GM19239 (cell line): Measurements from ENCODE around the gene NELFB.

Experiments
- DNase-seq: peaks from one replicate; pipeline ENCODE4 v3.0.0; 2011; ENCODE audit warnings: low spot score; ENCODE audit not compliant: insufficient read length
- FAIRE-seq: peaks from 2 replicates; lab custom pipeline; 2011; peaks lifted over from hg19 to GRCh38; lab: Jason Lieb, UNC

The NELFB gene

DNA sequence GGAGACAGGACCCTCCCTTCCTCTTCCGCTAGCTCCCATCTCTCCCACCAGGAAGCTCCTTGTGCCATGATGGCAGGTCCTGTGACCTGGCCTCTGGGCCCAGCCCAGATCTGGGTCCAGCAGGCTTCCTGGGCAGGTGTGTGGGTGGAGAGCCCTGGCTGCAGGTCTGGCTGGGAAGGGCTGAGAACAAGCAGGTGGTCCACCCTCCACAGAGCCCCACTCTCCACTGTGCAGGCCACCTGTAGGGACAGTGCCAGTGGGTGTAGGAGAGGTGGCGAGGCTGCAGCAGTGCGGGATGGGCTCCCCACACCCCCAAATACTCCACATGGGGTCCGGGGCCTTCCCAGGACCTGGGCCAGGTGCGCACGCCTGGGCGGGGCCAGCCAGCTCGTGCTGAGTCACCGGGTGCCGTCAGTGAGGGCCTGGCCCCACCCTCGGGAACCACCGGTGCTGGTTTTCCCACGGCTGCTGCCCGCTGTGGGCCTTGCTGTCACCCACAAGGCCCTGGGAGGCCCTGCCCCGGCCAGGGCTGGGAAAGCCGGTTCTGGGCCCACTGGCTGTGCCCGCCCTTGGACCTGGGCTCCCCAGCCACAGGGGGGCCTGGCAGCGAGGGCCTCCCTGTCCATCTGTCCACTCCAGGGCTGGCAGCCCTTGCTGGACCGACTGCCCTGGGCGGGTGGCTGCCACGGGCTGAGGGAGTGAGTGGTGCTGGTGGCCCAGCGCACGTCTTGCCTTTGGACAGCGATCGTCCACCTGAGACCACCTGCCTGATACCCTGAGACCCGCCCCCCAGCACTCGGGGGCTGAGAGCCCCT is 56.3 kb downstream of the NELFB start:
- FAIRE-seq = no peak
- no peak for DNase-seq

DNA sequence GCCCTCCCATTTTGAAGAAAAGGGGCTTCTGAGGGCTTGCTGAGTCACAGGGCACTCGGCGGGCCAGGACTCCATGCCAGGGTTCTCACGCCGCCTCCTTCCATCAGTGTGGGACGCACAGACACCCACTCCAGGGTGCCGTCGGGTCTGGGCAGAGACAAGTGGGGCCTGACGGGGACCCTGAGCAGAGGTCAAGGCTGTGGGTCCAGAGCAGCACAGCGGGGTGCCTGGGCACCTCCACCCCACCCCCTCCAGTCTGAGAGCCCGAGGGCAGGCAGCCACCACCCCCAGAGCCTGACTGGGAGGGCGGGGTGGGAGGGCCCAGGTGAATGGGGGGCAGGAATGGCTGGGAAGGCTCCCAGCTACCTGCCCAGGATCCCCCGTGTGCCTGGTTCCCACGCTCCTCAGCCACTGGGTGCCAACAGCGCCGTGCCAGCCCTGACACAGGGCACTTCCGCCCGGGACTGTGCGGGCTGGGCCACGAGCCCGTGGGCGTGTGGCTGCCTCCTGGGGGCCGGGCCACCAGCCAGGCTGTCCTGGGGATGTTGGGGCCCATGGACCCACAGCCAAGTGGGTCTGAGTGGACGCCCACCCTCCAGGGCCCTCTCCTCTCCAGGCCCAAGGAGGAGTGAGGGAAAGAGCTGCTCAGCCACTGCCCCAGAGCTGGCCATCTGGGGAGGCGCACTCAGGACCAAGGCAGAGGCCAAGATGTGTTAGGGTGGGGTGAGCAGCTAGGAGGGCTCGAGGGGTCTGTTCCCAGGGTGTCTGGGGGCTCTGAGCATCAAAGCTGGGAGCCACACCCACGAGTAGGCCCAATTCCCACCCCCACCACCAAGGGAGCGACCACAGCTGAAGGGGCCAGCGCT is 57.1 kb downstream of the NELFB start:
- no peak for DNase-seq
- FAIRE-seq = no peak

DNA sequence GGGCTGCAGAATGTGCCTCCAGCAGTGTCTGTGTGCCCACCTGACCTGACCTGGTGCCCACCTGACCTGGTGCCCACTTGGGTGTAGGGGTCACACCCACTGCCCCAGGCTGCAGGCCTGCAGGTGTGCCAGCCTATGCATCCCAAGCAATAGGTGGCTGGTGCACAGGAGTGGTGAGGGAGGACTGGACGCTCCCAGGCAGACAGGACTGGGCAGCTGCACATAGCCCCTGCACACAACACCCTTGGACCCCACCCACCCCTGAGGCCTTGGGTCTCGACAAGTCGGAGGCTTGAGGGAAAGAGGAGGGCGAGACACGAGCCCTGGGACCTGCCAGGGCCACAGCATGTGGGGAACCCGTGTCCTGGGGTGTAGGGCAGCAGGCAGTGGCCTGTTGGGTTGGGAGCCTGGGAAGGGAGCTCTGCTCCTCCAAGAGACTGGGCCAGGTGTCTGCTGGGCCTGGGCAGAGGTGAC is 57.8 kb downstream of the NELFB start:
- no peak for FAIRE-seq
- DNase-seq = peak; percentile 12

DNA sequence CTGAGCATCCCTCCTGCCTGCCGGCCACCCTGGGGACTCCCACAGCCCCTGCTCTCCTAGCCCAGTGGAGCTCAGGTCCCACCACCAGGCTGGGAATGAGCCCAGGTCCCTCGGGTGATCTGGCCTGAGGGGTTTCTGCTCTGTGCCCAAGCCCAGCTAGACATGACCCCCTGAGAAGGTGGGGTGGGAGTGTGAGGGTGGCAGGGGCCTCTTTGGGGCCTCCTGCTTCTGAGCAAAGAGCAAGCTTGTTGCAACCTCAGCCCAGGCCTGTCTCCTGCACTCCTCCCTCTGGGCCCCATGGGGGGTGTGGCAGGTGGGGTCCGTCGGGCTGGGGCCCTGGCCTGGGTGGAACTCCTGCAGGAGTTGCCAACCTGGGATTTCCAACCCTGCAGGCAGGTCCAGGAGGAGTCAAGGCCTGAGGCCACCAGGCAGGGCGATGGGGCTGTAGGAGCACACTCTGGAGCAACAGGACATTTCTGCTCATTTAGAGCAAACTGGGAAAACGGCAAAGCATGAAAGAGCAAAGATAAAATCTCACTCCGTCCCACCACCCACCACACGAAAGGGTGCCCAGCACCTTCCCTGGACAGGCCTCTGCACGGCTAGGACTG is 58.3 kb downstream of the NELFB start:
- DNase-seq = no peak
- FAIRE-seq = no peak

DNA sequence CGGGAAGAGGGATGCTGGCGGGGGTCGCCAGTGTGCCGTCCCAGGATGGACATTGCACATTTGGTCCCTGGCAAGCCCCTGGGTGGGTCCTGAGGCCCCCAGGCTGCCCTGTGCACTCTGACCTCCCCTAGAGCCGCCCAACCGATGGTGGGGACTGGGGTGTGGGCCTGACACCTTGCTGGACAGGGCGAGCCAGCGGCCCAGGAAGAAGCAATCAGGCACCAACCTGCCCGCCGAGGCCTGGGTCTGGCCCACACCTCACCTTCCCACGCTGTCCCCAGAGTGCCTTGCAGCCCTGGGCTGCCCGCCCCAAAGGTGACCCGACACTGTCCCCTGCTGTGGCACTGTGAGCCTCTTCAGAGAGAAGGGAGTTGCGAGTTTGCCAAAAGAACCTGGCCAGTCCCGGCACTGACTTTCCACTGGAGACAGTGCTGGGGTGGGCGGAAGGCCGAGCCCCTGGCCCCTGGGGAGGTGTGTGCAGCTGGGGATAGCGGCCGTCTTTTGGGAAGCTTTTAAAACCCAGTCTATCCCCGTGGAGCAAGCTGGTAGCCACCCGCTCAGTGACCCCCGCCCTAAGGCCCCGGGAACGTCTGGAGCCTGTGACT is 58.9 kb downstream of the NELFB start:
- DNase-seq = no peak

DNA sequence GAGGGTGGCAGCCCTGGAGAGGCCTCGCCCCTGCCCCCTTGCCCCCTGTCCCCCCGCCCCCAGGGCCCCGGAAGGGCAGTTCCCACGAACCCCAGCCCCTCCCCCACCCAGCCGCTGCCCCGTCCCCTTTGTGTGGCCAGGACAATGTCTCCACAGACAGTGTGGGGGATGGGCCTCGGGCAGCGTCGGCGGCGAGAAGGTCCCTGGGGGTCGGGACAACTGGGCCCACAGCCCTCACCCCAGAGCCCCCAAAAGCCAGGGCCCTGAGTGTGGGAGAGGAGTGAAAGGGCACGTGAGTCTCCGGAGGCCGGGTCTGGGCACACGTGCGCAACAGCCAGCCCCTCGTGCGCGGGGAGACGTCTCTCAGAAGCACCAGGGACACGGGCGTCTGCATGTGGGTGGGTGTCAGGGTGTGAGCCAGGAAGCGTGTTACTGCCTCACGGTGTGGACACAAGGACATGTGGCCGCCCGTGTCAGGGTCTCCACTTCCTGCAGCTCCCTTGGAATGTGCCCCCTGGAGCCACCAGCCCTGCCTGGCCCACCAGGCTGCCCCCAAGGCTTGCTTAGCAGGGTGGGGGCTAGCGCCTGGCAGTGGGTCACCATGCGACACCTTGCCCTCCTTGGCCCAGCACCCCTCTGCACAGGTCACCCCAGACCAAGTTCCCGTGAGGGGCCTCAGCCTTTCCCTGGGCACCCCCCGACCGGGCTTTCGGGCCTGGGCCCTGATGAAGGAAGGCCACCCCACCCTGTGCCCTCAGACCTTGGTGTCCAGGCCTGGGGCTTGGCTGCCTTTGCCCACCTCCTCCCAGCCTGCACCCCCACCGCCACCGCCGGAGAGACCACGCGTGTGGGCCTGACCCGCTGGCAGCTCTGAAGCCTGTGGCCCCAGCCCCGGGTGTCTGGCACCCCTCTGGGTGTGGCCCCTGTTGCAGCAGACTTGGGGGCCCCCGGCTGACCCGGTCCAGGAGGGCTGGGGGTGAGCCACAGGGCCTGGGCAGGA is 59.7 kb downstream of the NELFB start:
- FAIRE-seq (no peak), DNase-seq (peak; percentile 23)

More for the DNA sequence above, 58.9 kb downstream of the NELFB start:
- FAIRE-seq = no peak

DNA sequence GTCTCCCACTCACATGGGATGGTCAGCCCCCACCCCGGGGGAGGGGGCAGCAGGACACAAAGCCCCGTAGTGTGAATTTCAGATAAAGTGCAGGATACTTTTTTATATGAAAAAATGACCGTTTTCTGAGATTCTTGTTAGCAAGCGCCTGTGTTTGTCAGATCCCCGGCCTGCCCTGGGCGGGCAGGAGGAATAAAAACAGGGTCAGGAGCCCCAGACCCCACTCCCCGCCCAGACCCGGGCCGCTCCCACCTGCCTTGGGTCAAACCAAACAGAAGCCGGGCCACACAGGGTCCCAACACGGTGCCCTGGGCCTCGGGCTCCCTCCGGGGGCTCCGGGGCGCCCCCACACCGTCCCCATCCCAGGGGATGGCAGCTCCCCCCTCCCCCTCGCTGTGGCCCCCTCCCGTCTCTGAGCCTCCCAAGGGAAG is 60.5 kb downstream of the NELFB start:
- FAIRE-seq (no peak), DNase-seq (no peak)

DNA sequence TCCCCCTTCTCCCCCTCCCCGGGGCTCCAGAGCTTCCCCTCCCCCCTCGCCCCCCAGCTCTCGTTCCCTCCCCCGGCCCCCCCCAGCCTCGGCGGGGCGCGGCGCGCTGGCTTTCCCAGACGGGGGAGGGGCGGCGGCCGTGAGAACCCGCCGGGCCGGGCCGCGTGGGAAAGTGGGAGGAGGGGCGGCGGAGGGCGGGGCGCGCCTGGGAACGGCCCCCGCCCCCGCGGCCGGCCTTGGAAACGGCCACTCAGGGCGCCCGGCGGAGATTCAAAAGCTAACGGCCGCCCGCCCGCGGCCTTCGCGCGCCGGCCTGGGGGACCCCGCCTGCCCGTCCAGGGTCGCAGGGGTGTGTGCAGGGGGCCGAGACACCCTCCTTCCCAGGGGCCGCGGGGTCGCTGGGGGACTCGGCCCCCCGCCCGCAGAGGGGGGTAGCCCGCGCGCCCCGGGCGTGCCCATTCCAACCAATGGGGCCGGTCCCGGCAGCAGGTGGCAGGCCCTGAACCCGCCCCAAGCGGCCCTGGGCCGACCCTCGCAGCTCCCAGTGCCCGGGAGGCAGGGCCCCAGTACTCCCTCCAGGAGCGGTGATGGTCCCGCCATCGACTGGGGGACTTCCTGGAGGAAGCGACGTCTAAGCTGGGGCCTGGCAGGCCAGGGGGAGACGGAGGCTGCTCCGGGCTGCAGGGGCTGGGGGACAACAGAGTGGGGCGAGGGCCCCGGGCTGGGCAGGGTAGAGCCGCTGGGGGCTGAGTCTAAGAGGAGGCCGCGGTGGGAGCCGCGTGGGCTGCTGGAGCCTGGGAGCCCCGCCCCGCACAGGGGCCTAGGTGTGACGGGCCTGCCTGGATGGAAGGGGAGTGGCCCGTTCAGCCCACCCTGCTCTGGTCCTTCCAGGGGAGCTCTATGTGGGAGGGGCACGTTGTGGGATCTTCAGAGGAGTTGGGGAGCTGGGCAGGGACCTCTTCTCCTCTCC is 61.2 kb downstream of the NELFB start:
- no peak for FAIRE-seq

DNA sequence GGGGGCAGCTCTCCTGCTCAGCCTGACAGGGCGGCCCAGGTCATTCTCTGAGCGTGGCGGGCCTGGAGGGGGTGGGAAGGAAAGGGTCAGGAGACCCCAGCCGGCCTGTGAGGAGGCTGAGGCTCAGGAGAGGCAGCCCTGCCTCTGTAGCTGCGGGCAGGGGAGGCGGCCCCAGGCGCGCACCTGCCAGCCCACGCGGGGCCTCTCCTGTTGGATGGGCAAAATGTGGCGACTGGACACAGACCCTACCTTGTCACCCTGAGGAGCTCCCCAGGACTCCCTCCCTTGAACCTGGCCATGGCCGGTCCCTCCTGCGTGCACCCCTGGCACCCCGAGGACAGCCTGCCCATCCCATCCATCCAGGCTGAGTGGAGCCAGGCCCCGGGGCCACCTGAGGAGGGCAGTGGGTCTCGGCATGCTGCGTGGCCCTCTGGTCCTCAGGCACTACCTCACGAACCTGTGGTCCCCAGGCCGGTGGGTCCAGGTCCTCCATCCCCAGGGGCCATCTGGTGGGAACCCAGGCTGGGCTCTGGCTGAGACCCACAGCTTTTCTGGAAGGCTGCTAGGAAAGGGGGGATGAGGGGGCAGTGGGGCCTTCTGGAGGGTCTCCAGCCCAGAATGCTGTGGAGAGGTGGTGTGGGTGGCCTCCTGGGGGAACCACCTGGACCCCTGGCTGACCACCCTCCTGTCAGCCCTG is 62.0 kb downstream of the NELFB start:
- DNase-seq = no peak
- FAIRE-seq = no peak

More for the DNA sequence above, 61.2 kb downstream of the NELFB start:
- peak; percentile 84 for DNase-seq

DNA sequence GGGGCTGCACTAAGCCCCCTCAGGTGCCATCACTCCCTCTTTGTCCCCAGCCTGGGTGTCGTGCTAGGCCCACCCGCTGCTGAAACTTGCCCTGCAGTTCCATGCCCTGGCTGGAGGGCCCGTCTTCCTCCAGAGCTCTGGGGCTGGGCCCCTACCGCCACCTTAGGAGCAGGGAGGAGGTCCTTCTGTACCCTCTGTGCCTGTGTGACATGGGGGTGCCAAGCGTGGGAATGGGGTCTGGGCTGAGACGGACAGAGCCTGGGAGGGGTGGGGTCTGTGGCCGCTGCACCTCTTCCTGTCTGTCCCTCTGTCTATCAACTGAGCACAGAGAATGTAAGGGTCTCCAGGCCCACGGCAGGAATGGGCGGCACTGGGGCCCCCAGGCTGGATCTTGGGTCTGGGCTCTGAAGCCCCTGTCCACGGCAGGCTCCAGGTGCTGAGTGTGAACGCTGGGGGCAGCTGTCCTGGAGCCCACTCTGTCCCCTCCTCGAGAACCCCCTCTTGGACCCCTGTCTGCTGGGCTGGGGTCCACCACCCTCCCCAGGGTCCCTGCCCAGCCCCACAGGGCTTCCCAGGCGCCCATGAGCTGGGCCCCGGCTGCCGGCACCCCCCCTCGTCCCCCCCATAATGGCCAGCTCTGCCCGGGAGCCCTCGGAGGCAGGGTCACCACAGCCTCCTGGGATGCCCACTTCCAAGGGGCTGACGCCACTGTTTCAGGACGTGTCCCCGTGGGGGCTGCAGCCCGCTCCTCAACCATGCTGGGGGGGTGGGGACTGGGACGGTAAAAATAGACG is 62.8 kb downstream of the NELFB start:
- FAIRE-seq = no peak
- DNase-seq = no peak

DNA sequence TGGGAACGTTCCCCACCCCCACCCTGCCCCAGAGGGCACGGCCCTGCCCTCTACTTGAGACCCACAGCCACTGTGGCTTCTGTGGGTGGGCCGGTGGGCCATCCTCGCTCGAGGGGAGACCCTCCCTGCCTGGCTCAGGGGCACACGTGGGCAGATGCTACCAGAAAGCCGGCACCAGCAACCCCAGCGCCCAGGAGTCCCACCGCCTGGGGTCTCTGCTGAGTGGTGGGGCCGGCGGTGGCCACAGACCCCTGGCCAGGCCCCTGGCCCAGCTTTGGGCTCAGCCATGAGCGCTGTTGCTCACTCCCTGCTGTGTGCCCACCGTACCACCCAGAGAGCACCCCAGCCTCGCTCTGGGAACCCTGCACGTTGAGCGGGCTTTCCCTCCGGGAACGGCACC is 63.5 kb downstream of the NELFB start:
- FAIRE-seq (no peak), DNase-seq (no peak)

DNA sequence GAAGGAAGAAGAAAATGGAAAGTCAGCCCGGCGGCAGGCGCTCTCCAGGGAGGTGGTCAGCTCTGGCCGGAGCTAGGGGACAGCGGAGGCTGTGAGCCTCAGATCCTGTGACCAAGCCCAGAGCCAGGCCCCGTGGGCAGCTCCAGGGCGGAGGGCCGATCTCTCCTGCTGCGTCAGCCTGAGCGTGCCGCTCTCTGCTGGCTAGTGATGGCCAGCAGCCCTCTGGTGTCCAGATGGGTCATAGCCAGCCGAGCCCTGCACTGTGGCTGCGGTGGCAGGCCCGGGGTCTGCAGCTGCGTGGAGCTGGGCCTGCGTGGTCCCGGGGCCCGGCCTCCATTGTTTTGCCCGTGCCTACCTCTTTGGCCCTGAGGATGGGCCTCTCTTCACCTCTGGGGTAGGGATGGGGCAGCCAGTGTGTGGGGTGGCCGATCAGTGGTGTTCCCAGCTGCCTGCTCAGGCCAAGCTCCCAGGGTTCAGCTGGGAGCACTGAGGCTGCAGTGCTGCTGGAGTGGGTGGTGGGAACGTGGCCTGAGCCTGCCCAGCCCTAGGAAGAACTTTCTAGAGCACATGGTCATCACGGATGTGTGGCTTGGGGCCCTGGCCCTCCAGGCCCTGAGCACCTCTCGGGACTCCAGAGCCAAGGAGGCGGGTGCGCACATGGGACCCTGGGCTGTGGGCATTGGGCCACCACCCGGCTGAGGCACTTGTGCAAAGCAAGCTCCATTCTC is 64.0 kb downstream of the NELFB start:
- DNase-seq (no peak), FAIRE-seq (no peak)

DNA sequence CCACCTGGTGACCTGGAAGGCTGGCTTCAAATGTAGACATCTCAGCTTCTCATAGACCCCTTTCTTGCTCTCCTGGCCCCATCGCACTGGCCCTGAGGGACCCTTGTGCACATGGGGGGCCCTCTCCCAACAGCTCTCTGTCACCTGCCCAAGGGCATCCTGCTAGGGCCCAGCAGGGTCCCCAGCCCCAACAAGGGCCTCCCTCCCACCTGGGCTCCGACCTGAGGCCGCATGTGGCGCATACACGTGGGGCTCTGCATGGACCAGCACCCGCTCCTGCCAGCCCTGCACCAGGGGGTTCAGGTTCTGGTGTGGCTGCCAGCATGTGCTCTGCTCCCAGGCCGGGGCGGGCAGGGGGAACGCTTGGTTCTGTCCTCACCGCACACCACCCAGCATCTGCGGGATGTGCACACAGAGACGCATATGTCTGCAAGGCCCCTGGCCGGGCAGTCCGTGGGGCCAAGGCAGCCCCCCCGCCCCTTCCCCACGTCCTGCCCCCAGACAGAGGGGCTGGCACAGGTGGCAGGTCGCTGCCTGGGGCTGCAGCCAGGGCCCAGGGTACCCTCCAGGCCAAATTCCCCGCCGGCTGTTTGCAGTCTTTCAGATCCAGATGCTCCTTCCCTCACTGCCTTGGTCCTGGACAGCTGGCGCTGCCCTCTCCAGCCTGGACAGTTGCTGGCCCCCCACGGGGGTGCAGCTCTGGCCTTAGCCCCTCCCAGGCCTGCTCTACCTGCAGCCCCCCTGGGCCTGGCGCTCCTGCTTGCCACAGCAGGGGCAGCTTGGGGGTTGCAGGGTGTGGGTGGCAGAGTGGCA is 64.8 kb downstream of the NELFB start:
- no peak for FAIRE-seq
- no peak for DNase-seq

DNA sequence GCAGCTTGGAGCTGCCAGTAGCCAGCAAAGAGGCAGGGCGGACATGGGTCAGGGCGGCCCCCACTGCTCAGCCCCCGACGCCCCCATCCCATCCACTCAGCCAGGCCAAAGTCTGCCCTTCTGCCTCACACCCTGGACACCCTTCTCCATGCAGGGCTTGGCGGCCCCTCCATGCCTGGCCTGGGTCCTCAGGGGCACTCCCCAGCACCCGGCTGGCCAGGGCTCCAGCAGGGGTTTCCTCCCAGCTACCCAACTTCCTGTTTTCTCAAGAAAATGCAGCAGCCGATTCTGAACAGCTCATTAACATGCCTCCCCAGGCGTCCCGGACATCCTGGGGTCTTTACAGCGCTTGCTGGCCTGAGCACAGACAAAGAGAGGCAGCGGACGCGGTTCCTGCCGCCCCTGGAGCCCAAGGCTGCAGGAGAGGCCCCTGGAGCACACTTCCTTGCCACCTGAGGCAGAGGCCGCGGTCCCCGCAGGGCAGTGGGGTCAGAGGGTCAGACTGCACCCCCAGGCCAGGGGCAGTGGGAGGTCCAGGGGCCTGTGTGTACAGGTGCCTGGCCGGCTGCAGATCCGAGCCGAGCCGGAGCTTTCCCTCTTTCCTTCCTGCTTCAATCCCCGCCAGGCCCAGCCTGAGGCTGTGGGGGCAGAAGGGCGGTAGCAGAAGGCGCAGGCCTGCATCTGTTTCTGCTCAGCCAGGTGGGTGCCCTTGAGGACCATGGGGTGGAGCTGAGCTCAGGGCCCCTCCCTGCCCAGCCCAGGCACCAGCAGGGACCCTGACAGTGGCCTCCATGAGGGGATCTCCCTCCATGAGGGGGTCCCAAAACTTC is 65.6 kb downstream of the NELFB start:
- peak; percentile 63 for DNase-seq
- no peak for FAIRE-seq
